HUES6 (cell line): ENCODE data around the gene IP6K1.
A peak's percentile ranks its signal among the peaks of the same experiment; 100 is the strongest.
"Not testable (repeated sequence)": the region's sequence is repeated elsewhere in the genome, so short reads cannot be mapped to it uniquely, and the experiment has no call there.

ENCODE experiments used
- H3K27ac ChIP-seq: 2 replicates; pipeline ENCODE4 v1.7.0; 2013; ENCODE audit warnings: low read depth, mild to moderate bottlenecking, low read length, inconsistent platforms
- H3K27me3 ChIP-seq: 2 replicates; pipeline ENCODE4 v1.6.1; 2013; ENCODE audit warnings: low read length; ENCODE audit not compliant: control insufficient read depth, insufficient read depth
- H3K36me3 ChIP-seq: 2 replicates; pipeline ENCODE4 v1.6.1; 2013; ENCODE audit warnings: low read length; ENCODE audit not compliant: control insufficient read depth, insufficient read depth
- H3K4me1 ChIP-seq: 2 replicates; pipeline ENCODE4 v1.6.1; 2013; ENCODE audit warnings: low read length; ENCODE audit not compliant: control insufficient read depth, insufficient read depth
- H3K4me3 ChIP-seq: 2 replicates; pipeline ENCODE4 v1.5.1; 2013; ENCODE audit warnings: low read depth, low read length
- H3K9ac ChIP-seq: one replicate; pipeline ENCODE4 v1.6.1; 2013; ENCODE audit warnings: mild to moderate bottlenecking, low read length
- H3K9me3 ChIP-seq: 2 replicates; pipeline ENCODE4 v1.6.1; 2013; ENCODE audit warnings: low read depth, low read length; ENCODE audit not compliant: control insufficient read depth, insufficient read depth

Gene IP6K1

DNA sequence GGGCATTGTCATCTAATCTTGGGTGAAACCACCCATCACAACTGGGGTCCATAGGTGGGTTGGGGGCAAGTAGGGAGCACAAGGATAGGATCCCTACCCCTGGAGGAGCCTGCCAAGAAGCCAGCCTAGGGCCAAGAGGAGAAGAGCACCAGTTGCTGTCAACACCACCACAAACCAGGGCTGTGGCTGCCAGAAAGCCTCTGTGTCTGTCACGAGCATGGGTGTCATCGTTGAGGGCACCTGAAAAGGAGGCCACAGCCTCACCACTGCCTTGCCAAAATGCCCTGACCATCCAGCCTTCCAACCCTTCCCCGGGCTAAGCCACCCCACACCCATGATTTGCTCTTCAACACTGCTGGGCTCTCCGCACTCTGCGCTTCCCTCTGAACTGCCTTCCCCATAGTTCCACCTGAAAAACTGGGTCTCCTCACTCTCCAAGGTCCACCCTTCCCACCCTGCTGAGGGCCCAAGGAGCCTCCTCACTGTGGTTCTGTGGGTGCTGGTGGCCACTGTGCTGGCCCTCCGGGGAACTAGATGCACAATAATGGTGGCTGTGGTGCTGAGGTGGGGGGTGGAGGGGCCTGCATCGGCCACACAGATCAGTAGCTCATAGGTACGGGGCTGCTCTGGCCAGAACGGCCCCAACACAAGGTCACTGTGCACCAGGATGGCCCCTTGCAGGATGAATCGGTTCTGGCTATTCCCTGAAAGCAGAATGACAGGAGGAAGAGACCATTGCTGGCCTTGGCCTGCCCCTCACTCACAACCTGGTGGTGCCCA lies 6.2 kb upstream of the IP6K1 start:
- Histone ChIP-seq H3K9me3 (no peaks in the 10 kb centered on the region), H3K4me3 (no peak overlapping the region), H3K9ac (no peak overlapping the region), H3K36me3 (no peaks in the 10 kb centered on the region), H3K27me3 (no peaks in the 10 kb centered on the region), H3K27ac (no peak overlapping the region), H3K4me1 (peaks cover 5% of the 10 kb centered on the region; the same call in 1 of the 2 replicates)

DNA sequence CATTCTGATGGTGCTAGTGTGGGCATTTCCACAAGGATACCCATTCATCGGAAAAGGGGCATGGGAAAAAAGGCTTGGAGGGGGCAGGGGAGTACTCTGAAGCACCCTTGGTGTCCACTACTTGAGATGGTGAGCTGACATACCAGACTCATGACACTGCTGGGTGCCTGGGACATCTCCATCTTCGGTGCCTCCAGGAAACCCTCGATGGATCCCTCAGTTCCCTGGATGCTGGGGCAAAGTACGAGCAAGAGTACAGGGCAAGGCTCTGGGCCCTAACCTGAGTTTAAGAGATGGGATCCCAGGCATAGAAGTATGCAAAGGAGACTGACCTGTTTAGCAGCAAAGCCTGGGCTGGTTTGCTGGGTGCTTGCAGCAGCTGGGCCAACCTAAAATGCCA lies 5.2 kb upstream of the IP6K1 start:
- Histone ChIP-seq H3K9me3 (no peaks in the 10 kb centered on the region), H3K36me3 (no peaks in the 10 kb centered on the region), H3K4me3 (no peak overlapping the region), H3K4me1 (peaks cover 10% of the 10 kb centered on the region), H3K27me3 (no peaks in the 10 kb centered on the region), H3K27ac (no peak overlapping the region), H3K9ac (no peak overlapping the region)

DNA sequence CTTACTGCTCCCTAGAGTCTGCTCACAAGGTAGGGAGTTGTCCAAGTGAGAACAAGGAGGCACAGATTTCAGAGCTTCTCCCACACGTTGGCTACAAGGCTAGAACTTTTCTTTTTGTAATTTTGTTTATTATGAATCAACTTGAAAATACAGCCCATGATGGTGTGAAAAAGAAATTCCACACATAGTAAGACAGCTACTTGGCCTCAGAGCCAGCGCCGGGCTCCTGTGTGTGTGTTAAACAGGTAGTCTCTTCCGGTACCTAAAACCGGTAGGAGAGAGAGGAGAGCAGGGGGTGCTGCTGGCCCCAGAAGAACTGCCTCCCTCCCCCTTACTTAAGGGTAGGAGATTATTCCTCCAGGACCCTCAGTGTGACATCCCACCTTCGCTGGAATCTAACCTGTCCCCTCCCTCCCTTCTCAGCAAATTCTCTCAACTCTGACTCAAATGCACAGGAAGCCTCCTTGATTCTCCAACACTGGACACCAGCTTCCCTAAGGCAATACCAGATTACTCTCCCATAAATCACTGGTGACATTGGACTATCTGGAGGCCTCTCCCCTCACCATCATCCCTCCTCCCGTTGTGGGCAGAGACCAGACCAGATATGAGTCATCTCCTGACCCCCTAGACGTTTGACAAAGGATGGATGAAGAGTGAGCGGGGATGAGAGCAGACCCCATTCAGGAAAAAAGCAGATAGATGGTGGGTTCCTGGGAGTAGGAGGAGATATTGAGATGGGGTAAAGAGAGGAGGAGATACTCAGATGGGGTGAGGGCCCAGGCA lies 4.5 kb upstream of the IP6K1 start:
- Histone ChIP-seq H3K27me3 (no peaks in the 10 kb centered on the region), H3K9me3 (no peaks in the 10 kb centered on the region), H3K36me3 (no peaks in the 10 kb centered on the region), H3K4me3 (no peak overlapping the region), H3K9ac (no peak overlapping the region), H3K4me1 (peaks cover 10% of the 10 kb centered on the region), H3K27ac (no peak overlapping the region)

DNA sequence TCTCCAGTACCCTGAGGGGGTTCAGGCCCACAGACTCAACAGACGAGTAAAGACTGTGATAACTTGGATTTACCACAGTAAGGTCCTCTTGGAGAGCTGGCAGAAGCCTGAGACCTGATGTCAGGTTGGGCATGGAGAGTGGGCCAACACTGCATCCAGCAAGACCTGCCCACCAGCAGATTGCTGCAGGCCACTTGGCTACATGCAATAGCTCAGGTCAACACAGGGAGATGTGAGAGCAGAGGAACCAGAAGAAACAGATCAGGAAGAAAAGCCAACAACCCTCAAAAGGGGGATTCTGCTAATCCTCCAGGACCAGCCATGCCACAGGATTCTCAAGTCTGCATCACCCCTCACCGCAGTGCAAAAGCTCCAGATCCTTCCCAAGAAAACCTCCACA lies 1.7 kb upstream of the IP6K1 start:
- H3K9me3 ChIP-seq, result no peaks in the 10 kb centered on the region
- H3K9ac ChIP-seq, result no peak overlapping the region
- H3K27ac ChIP-seq, result no peak overlapping the region
- H3K4me3 ChIP-seq, result no peak overlapping the region
- H3K27me3 ChIP-seq, result no peaks in the 10 kb centered on the region
- peaks cover 10% of the 10 kb centered on the region for H3K4me1 ChIP-seq
- 0 out of 2 replicates have a peak, but pooled peaks cover 5% of the 10 kb centered on the region for H3K36me3 ChIP-seq

DNA sequence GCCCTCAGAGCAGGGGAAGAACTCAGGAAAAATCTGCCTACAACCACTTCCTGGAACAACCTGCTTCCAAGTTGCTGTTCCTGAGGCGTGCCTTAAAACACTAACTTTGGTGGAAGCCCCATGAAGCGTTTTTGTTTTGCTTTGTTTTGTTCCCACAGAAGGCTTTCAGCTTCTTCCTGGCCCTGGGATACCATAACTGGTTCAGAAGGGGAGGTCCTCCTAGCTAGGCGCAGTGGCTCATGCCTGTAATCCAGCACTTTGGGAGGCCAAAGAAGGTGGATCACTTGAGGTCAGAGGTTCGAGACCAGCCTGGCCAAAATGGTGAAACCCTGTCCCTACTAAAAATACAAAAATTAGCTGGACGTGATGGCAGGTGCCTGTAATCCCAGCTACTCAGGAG lies 1.2 kb upstream of the IP6K1 start:
- no peak overlapping the region for H3K27ac ChIP-seq
- H3K27me3 ChIP-seq, result no peaks in the 10 kb centered on the region
- H3K4me1 ChIP-seq, result peaks cover 10% of the 10 kb centered on the region
- H3K9ac ChIP-seq, result no peak overlapping the region
- H3K4me3 ChIP-seq, result no peak overlapping the region
- no peaks in the 10 kb centered on the region for H3K9me3 ChIP-seq
- 0 out of 2 replicates have a peak, but pooled peaks cover 5% of the 10 kb centered on the region for H3K36me3 ChIP-seq

DNA sequence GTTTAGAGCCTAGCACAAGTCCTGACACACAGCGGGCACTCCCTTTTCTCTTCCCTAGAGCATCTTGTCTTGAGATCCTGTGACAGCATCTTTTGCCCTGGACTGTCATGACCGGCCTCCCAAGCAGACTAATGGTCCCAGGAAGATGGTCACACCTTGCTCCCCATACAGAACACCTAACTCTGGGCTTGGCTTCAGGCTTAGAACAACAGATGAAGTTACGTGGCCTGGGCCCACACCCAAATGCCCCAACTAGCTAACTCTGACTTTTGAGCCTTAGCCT lies 781 bp upstream of the IP6K1 start:
- peak overlapping the region; percentile 82 for H3K4me3 ChIP-seq
- H3K4me1 ChIP-seq, result peaks cover 10% of the 10 kb centered on the region
- H3K36me3 ChIP-seq, result 0 out of 2 replicates have a peak, but pooled peaks cover 5% of the 10 kb centered on the region
- no peak overlapping the region for H3K9ac ChIP-seq
- H3K27me3 ChIP-seq, result no peaks in the 10 kb centered on the region
- no peaks in the 10 kb centered on the region for H3K9me3 ChIP-seq
- H3K27ac ChIP-seq, result no peak overlapping the region

DNA sequence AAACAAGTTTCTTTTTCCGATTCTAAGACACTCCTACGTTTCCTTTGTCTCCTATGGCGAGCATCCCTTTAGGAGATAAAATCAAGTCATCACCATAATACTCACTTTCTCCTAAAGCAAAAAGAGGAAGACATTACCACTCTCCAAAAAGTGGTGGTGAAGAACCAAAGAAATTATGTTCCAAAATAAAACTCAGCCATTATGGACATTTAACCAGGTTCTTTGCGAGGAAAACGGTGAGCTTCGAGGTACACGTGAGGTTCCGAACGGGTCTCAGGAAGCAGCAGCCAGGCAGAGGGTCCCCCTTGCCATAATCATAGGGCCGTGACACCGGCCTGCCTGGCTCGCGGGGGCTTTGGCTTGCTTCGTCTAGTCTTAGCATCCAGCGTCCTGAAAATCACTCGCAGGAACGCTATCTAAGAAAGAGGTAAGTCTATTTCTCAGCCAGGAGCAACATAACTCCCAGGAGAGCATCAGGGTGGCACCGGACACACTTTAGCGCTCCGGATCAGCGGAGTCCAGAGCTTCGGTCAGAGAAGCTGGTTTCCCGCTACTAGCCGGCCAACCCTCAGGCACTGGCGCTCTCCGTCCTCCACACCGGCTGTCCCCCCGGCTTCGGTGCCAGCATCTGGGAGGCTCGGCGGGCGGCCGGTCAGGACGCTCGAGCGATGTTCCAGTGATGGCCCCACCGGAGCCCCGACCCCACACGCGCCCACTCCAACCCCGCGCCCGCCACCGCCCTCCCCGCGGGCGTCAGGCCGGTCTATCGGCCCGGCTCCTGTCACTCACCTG lies 581 bp downstream of the IP6K1 start:
- H3K36me3 ChIP-seq, result peaks cover 10% of the 10 kb centered on the region
- peak overlapping the region; percentile 74 for H3K9ac ChIP-seq
- no peaks in the 10 kb centered on the region for H3K9me3 ChIP-seq
- peaks cover 10% of the 10 kb centered on the region for H3K4me1 ChIP-seq
- H3K27ac ChIP-seq, result 0 out of 2 replicates have a peak overlapping the region, but pooled peaks have one; percentile 2
- no peaks in the 10 kb centered on the region for H3K27me3 ChIP-seq
- peak overlapping the region; percentile 82 for H3K4me3 ChIP-seq

DNA sequence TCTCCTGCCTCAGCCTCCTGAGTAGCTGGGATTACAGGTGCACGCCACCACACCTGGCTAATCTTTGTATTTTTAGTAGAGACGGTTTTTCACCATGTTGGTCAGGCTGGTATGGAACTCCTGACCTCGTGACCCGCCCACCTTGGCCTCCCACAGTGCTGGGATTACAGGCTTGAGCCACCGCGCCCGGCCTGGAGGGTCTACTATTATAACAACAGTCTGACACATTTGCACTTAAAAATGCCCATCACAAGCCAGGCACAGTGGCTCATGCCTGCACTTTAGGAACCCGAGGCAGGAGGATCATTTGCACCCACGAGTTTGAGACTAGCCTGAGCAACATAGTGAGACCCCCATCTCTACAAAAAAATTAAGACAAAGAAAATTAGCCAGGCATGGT lies 4.1 kb downstream of the IP6K1 start:
- H3K27ac ChIP-seq, H3K4me1 ChIP-seq, H3K9me3 ChIP-seq, H3K27me3 ChIP-seq, H3K9ac ChIP-seq, H3K4me3 ChIP-seq: not testable (repeated sequence)
- H3K36me3 ChIP-seq, result peaks cover 17% of the 10 kb centered on the region

DNA sequence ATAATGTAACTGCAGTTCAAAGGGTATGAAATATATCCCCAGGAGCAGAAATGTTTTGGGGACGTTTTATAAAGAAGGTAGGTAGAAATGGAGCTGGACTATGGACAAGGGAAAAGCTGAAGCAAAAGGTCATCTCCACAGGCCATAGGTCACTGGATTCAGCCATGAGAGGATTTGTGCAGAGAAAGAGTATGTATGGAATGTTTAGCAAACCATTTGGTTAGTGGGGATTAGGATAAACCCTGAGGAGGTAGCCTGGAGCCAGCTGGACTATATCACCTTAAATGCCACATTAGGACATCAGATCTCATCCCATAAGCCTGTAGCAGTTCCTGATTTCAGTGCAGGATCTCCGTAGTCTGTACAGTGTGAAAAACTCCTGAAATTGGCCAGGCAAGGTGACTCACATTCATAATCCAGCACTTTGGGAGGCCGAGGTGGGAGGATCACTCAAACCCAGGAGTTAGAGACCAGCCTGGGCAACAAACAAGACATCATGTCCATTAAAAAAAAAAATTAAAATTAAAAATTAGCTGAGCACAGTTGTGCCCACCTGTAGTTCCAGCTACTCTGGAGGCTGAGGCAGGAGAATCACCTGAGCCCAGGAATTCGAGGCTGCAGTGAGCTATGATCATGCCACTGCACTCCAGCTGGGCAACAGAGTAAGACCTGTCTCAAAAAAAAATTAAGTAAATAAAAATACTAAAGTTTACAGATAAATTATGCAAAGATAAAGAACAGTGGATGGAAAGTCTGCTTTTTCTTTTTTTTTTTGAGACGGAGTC lies 4.7 kb downstream of the IP6K1 start:
- no peaks in the 10 kb centered on the region for H3K9me3 ChIP-seq
- no peak overlapping the region for H3K9ac ChIP-seq
- H3K4me1 ChIP-seq, result no peaks in the 10 kb centered on the region
- H3K27me3 ChIP-seq, result no peaks in the 10 kb centered on the region
- H3K36me3 ChIP-seq, result peaks cover 18% of the 10 kb centered on the region
- H3K27ac ChIP-seq, result no peak overlapping the region
- H3K4me3 ChIP-seq, result no peak overlapping the region

DNA sequence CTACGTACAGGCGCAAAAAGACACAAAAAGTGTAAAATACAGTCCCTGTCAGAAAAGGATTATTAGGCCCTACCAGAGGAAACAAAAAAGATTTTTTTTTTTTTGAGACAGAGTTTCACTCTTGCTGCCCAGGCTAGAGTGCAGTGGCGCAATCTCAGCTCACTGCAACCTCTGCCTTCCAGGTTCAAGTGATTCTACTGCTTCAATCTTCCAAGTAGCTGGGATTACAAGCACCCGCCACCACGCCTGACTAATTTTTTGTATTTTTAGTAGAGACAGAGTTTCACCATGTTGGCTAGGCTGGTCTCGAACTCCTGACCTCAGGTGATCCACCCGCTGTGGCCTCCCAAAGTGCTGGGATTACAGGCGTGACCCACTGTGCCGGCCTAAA lies 5.4 kb downstream of the IP6K1 start:
- not testable (repeated sequence) for H3K4me1 ChIP-seq, H3K9me3 ChIP-seq, H3K9ac ChIP-seq, H3K27ac ChIP-seq, H3K4me3 ChIP-seq, H3K27me3 ChIP-seq
- peaks cover 21% of the 10 kb centered on the region for H3K36me3 ChIP-seq
